ENCODE results near the gene TVP23B. TPM values are rescaled to one million over a fixed set of nuclear protein-coding genes. Genes with fewer than 3 reads are reported as not detected.

TVP23B gene
- total RNA-seq, 6 experiments from 2014 or later, result 19.5 to 26.5 (median 22.4) TPM

GRCh38 chr17:18855831-18856569, 75.0 kb downstream of the TVP23B start:
- intact Hi-C loops (cut with DNase I), result no loop called here
- ATAC-seq (peak; percentile 81 to 88 (median 84)), DNase-seq (peak; percentile 89 to 93 (median 90))
- peak overlapping the region; percentile 36 to 75 (median 63) for H3K27ac ChIP-seq
- H3K4me3 ChIP-seq, result peak overlapping the region; percentile 39 to 53 (median 50)
- no peaks in the 10 kb centered on the region for H3K27me3 ChIP-seq
- no peaks in the 10 kb centered on the region for H3K9me3 ChIP-seq
- TF ChIP-seq POLR2A (IDR thresholded peaks at IDR 0.05), result peak; percentile 59
- TF ChIP-seq CTCF (IDR thresholded peaks at IDR 0.05), result no peak
- no peaks in the 10 kb centered on the region for H3K36me3 ChIP-seq
- peaks cover 0 to 25% (median 6%) of the 10 kb centered on the region in 4 donors for H3K4me1 ChIP-seq
- WGBS (ENCODE audit: insufficient coverage, low coverage, low lambda C conversion rate, missing lambda C conversion rate), result 7% methylated on average over 23 of the region's 29 CpGs

Other genes with a start within 250 kb of the TVP23B start
- gene TBC1D28, start 136.8 kb upstream of the TVP23B start, total RNA-seq, result not detected
- 1 to 10 TPM in 3 of 6 experiments, under 1 TPM in 3; 0.44 to 1.6 (median 1.1) TPM for gene FOXO3B, start 98.9 kb upstream of the TVP23B start, total RNA-seq
- gene FBXW10, start 37.1 kb upstream of the TVP23B start, total RNA-seq, result 1 to 10 TPM in 1 of 6 experiments, under 1 TPM in 4, not detected in 1; 0.12 to 1.0 (median 0.31) TPM
- gene PRPSAP2, start 76.9 kb downstream of the TVP23B start, total RNA-seq, result 10 to 100 TPM; 15.8 to 19.7 (median 16.6) TPM
- under 1 TPM in 2 of 6 experiments, not detected in 4; 0.07 to 0.14 TPM for gene SLC5A10, start 171.0 kb downstream of the TVP23B start, total RNA-seq
- gene FAM83G, start 223.6 kb downstream of the TVP23B start, total RNA-seq, result 10 to 100 TPM; 10.1 to 41.7 (median 21.5) TPM

Measured in right lobe of liver (tissue), 6 donors.